H1 (cell line): ENCODE measurements around the gene FOXRED1. TPM values are rescaled to one million over a fixed set of nuclear protein-coding genes. Genes with fewer than 3 reads are reported as not detected.
A peak's percentile ranks its signal among the peaks of the same experiment; 100 is the strongest.

Experiments
- BRCA1 ChIP-seq: IDR thresholded peaks from 2 replicates; pipeline ENCODE4 v1.6.1; 2012; ENCODE audit warnings: low read depth, low read length, improper control_type of control experiment
- CBX8 ChIP-seq: fragments of 300-800, 300-1000 bp; sonication (generic); IDR thresholded peaks from 2 replicates; pipeline ENCODE4 v1.7.1; 2016; ENCODE audit warnings: low read depth, low read length, borderline replicate concordance
- CEBPB ChIP-seq: IDR thresholded peaks from 2 replicates; pipeline ENCODE4 v1.6.1; 2012; ENCODE audit warnings: low read depth, low read length
- EP300 ChIP-seq, 2 experiments: IDR thresholded peaks; 1 replicate in 1 of 2; 2 replicates in 1 of 2; pipeline ENCODE4 v1.6.1; 2011 to 2012; ENCODE audit warnings: low read depth in 2 of 2, low read length in 2 of 2, mild to moderate bottlenecking in 2 of 2, borderline replicate concordance in 1 of 2, inconsistent platforms in 1 of 2, moderate library complexity in 1 of 2
- EZH2 ChIP-seq: fragments of 200-600 bp; sonication (generic); IDR thresholded peaks from 2 replicates; pipeline ENCODE4 v1.7.1; 2012; ENCODE audit warnings: low read depth, mild to moderate bottlenecking, moderate library complexity, low read length, inconsistent platforms; ENCODE audit not compliant: severe bottlenecking
- HDAC2 ChIP-seq, 2 experiments: fragments of 300-600 bp in 1 of 2; sonication (generic) in 1 of 2; IDR thresholded peaks; 2 replicates each; pipeline ENCODE4 v1.6.1; 2011 to 2012; ENCODE audit warnings: low read depth in 2 of 2, low read length in 2 of 2, mild to moderate bottlenecking in 2 of 2, moderate library complexity in 2 of 2, borderline replicate concordance in 1 of 2, inconsistent platforms in 1 of 2
- KDM4A ChIP-seq: IDR thresholded peaks from one replicate; pipeline ENCODE4 v1.7.1; 2012; ENCODE audit warnings: low read depth, mild to moderate bottlenecking, moderate library complexity, low read length, inconsistent platforms; ENCODE audit not compliant: severe bottlenecking
- KDM5A ChIP-seq: fragments of 200-600 bp; IDR thresholded peaks from 2 replicates; pipeline ENCODE4 v1.7.1; 2012; ENCODE audit warnings: mild to moderate bottlenecking, low read length, inconsistent platforms, mixed read lengths
- MAX ChIP-seq: IDR thresholded peaks from 2 replicates; pipeline ENCODE4 v1.6.1; 2012; ENCODE audit warnings: inconsistent platforms
- NRF1 ChIP-seq: IDR thresholded peaks from 2 replicates; pipeline ENCODE4 v1.6.1; 2011; ENCODE audit warnings: mild to moderate bottlenecking, low read depth, low read length, improper control_type of control experiment
- POLR2A ChIP-seq, 2 experiments: IDR thresholded peaks; 1 replicate in 1 of 2; 2 replicates in 1 of 2; pipeline ENCODE4 v1.6.1; 2011; ENCODE audit warnings: low read depth in 2 of 2, low read length in 2 of 2, mild to moderate bottlenecking in 2 of 2; ENCODE audit errors: control extremely low read depth in 1 of 2
- POLR2AphosphoS5 ChIP-seq: IDR thresholded peaks from 2 replicates; pipeline ENCODE4 v1.6.1; 2011; ENCODE audit warnings: low read depth, low read length
- RAD21 ChIP-seq, 2 experiments: IDR thresholded peaks in 1 of 2; conservative IDR thresholded peaks in 1 of 2; 2 replicates each; pipeline ENCODE4 v1.6.1; 2011; ENCODE audit warnings: low read depth in 2 of 2, low read length in 2 of 2, improper control_type of control experiment in 1 of 2, inconsistent platforms in 1 of 2, mild to moderate bottlenecking in 1 of 2, moderate library complexity in 1 of 2
- TAF1 ChIP-seq: IDR thresholded peaks from 2 replicates; pipeline ENCODE4 v1.6.1; 2011; ENCODE audit warnings: mild to moderate bottlenecking, low read depth, low read length
- TBP ChIP-seq: IDR thresholded peaks from 2 replicates; pipeline ENCODE4 v1.6.1; 2011; ENCODE audit warnings: low read depth, low read length, improper control_type of control experiment
- TEAD4 ChIP-seq: IDR thresholded peaks from 2 replicates; pipeline ENCODE4 v1.6.1; 2012; ENCODE audit warnings: low read depth, low read length, inconsistent platforms, mixed read lengths
- polyA plus RNA-seq, 7 experiments: library from polyadenylated mRNA; depleted of rRNA in 3 of 7; stranded (reverse) in 5 of 7; unstranded in 2 of 7; fragments of >200 nt in 5 of 7; fragments of 200-250 nt in 2 of 7; gene quantifications; 1 replicate in 5 of 7; 2 replicates in 1 of 7; 4 replicates in 1 of 7; pipeline versions ENCODE4 v1.2.1 to v1.2.3, GENCODE V29; 2011 to 2013; ENCODE audit warnings: missing spikeins in 2 of 7, mixed read lengths in 2 of 7
- total RNA-seq: library from RNA; stranded (reverse); fragmentation: NEBNext Ultra II Directional; extraction: Animal tissue kit (Norgen Biotek cat#: 25700); gene quantifications from 2 replicates; pipeline ENCODE4 v1.2.1, GENCODE V29; 2021
- TF ChIP-seq, protein P1 (sequence below): IDR thresholded peaks from 2 replicates; pipeline ENCODE4 v1.6.1; 2011; ENCODE audit warnings: low read depth, mild to moderate bottlenecking, low read length; ENCODE audit not compliant: insufficient read depth
- TF ChIP-seq, protein P2 (sequence below): IDR thresholded peaks from 2 replicates; pipeline ENCODE4 v1.6.1; 2012; ENCODE audit warnings: inconsistent platforms
- TF ChIP-seq, protein P3 (sequence below), 3 experiments: IDR thresholded peaks; 1 replicate in 2 of 3; 2 replicates in 1 of 3; pipeline versions ENCODE4 v1.5.1 to v1.6.1; 2011; ENCODE audit warnings: low read length in 3 of 3, mild to moderate bottlenecking in 3 of 3, inconsistent platforms in 2 of 3, low read depth in 1 of 3, moderate library complexity in 1 of 3; ENCODE audit not compliant: insufficient read depth in 1 of 3; ENCODE audit errors: control extremely low read depth in 1 of 3

Gene FOXRED1
- total and polyA plus RNA-seq, 2 of the 8 experiments (the other 6 are each of a cell fraction or from before 2014, with no cell fraction given): 48.8 to 99.4 TPM

- no peak for TF ChIP-seq HDAC2 (IDR thresholded peaks at IDR 0.05; ENCODE audit: borderline replicate concordance in 1 of 2, low read depth in 2 of 2, low read length in 2 of 2)
- peak; percentile 93 to 99 for TF ChIP-seq POLR2A (IDR thresholded peaks at IDR 0.05; ENCODE audit: control extremely low read depth in 1 of 2, low read depth in 2 of 2, low read length in 2 of 2)
- TF ChIP-seq, protein P1, sequence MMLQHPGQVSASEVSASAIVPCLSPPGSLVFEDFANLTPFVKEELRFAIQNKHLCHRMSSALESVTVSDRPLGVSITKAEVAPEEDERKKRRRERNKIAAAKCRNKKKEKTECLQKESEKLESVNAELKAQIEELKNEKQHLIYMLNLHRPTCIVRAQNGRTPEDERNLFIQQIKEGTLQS: no peak
- TF ChIP-seq TEAD4: no peak
- no peak for TF ChIP-seq BRCA1
- TF ChIP-seq NRF1: peak; percentile 61
- TF ChIP-seq EP300 (IDR thresholded peaks at IDR 0.05; ENCODE audit: borderline replicate concordance in 1 of 2, low read depth in 2 of 2, low read length in 2 of 2): peak in 1 of 2 experiments; percentile 62; a peak in 1 of 3 replicates
- TF ChIP-seq KDM4A: peak; percentile 87
- TF ChIP-seq CEBPB: no peak
- TF ChIP-seq TBP: peak; percentile 83
- TF ChIP-seq, protein P2, sequence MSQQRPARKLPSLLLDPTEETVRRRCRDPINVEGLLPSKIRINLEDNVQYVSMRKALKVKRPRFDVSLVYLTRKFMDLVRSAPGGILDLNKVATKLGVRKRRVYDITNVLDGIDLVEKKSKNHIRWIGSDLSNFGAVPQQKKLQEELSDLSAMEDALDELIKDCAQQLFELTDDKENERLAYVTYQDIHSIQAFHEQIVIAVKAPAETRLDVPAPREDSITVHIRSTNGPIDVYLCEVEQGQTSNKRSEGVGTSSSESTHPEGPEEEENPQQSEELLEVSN: peak; percentile 84
- TF ChIP-seq MAX: peak; percentile 92
- TF ChIP-seq KDM5A: peak; percentile 49; the same call in 1 of the 2 replicates
- TF ChIP-seq, protein P3, sequence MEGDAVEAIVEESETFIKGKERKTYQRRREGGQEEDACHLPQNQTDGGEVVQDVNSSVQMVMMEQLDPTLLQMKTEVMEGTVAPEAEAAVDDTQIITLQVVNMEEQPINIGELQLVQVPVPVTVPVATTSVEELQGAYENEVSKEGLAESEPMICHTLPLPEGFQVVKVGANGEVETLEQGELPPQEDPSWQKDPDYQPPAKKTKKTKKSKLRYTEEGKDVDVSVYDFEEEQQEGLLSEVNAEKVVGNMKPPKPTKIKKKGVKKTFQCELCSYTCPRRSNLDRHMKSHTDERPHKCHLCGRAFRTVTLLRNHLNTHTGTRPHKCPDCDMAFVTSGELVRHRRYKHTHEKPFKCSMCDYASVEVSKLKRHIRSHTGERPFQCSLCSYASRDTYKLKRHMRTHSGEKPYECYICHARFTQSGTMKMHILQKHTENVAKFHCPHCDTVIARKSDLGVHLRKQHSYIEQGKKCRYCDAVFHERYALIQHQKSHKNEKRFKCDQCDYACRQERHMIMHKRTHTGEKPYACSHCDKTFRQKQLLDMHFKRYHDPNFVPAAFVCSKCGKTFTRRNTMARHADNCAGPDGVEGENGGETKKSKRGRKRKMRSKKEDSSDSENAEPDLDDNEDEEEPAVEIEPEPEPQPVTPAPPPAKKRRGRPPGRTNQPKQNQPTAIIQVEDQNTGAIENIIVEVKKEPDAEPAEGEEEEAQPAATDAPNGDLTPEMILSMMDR (IDR thresholded peaks at IDR 0.05; ENCODE audit: control extremely low read depth in 1 of 3, insufficient read depth in 1 of 3, low read depth in 1 of 3, low read length in 3 of 3): no peak
- TF ChIP-seq CBX8: no peak
- TF ChIP-seq EZH2: no peak
- peak; percentile 97 for TF ChIP-seq TAF1
- no peak for TF ChIP-seq RAD21 (IDR thresholded peaks at IDR 0.05 in 1 of 2, conservative IDR thresholded peaks at IDR 0.05 in 1 of 2; ENCODE audit: low read depth in 2 of 2, low read length in 2 of 2)
- peak; percentile 94 for TF ChIP-seq POLR2AphosphoS5
These were observed 34.9 kb downstream of the FOXRED1 start, which contains the start of gene DCPS (continued) for GRCh38 chr11:126303623-126304456.
